Adrenal gland (tissue), 5 donors: ENCODE data around the gene YY1.

Experiments used
- POLR2A ChIP-seq, 2 donors: fragments of 450-650 bp; IDR thresholded peaks; one replicate each; pipeline ENCODE4 v1.6.1; 2017; ENCODE audit warnings: antibody characterized with exemption in 2 of 2, mild to moderate bottlenecking in 2 of 2, moderate library complexity in 1 of 2
- TF ChIP-seq, protein P1 (sequence below), 6 experiments: fragments of 450-650 bp in 4 of 6; fragments of 200-600 bp in 2 of 6; sonication (generic) in 1 of 6; IDR thresholded peaks; 1 replicate in 5 of 6; 2 replicates in 1 of 6; pipeline versions ENCODE4 v1.5.1 to v1.8.0; 2016 to 2021; ENCODE audit warnings: antibody characterized with exemption in 6 of 6, mild to moderate bottlenecking in 2 of 6, moderate library complexity in 1 of 6
- donor health status: DM: no; HTN: no; CAD: no.

DNA sequence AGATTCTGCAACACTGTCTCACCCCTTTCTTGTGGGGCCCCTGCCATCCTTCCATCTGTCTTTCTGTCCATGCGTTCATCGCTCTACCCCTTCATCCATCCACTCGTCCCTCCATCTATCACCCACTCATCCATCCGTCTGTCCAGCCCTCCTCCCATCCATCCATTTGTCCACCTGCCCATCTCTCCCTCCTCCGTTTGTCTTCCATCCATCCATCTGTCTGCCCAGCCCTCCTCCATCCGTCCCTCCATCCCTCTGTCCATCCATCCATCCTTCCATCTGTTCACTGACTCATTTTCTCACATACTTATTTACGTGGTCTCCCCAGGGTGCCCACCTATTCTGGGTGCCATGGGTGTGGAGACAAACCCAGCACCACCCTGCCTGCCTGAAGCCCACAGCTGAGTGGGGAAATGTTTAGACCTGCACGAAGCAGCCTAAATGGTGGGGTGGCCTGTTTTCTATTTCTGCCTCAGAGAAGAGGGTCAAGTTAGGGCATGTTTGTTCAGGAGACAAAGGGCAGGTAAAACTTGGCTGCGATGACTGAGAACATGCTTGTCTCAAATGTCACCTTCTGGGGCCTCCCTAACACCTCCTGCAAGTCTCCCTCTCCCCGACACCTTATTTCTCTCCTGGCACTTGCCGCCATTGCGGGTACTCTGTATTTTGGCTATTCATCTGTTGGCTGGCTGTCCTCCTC is 81.4 kb downstream of the YY1 start:
- TF ChIP-seq POLR2A (IDR thresholded peaks at IDR 0.05), result no peak
- TF ChIP-seq, protein P1, sequence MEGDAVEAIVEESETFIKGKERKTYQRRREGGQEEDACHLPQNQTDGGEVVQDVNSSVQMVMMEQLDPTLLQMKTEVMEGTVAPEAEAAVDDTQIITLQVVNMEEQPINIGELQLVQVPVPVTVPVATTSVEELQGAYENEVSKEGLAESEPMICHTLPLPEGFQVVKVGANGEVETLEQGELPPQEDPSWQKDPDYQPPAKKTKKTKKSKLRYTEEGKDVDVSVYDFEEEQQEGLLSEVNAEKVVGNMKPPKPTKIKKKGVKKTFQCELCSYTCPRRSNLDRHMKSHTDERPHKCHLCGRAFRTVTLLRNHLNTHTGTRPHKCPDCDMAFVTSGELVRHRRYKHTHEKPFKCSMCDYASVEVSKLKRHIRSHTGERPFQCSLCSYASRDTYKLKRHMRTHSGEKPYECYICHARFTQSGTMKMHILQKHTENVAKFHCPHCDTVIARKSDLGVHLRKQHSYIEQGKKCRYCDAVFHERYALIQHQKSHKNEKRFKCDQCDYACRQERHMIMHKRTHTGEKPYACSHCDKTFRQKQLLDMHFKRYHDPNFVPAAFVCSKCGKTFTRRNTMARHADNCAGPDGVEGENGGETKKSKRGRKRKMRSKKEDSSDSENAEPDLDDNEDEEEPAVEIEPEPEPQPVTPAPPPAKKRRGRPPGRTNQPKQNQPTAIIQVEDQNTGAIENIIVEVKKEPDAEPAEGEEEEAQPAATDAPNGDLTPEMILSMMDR (IDR thresholded peaks at IDR 0.05), result no peak
